ENCODE results near the gene CIAO2B. TPM values are rescaled to one million over a fixed set of nuclear protein-coding genes. Genes with fewer than 3 reads are reported as not detected.
A peak's percentile ranks its signal among the peaks of the same experiment; 100 is the strongest.

The CIAO2B gene
- polyA plus RNA-seq, 3 donors = 81.7 to 105 (median 103) TPM

- DNase-seq (ENCODE audit: extremely low read depth in 1 of 11, low read depth in 9 of 11, low spot score in 4 of 11) = no peak
These were observed 21.1 kb downstream of the CIAO2B start for GRCh38 chr16:66913081-66913480.

- DNase-seq (ENCODE audit: extremely low read depth in 1 of 11, low read depth in 9 of 11, low spot score in 4 of 11) = no peak
These were observed 22.4 kb downstream of the CIAO2B start for GRCh38 chr16:66911801-66912200.

- no peak for DNase-seq (ENCODE audit: extremely low read depth in 1 of 11, low read depth in 9 of 11, low spot score in 4 of 11)
These were observed 23.1 kb downstream of the CIAO2B start for GRCh38 chr16:66911112-66911511.

- no peak for DNase-seq (ENCODE audit: extremely low read depth in 1 of 11, low read depth in 9 of 11, low spot score in 4 of 11)
These were observed 23.8 kb downstream of the CIAO2B start for GRCh38 chr16:66910175-66910940.

DNA sequence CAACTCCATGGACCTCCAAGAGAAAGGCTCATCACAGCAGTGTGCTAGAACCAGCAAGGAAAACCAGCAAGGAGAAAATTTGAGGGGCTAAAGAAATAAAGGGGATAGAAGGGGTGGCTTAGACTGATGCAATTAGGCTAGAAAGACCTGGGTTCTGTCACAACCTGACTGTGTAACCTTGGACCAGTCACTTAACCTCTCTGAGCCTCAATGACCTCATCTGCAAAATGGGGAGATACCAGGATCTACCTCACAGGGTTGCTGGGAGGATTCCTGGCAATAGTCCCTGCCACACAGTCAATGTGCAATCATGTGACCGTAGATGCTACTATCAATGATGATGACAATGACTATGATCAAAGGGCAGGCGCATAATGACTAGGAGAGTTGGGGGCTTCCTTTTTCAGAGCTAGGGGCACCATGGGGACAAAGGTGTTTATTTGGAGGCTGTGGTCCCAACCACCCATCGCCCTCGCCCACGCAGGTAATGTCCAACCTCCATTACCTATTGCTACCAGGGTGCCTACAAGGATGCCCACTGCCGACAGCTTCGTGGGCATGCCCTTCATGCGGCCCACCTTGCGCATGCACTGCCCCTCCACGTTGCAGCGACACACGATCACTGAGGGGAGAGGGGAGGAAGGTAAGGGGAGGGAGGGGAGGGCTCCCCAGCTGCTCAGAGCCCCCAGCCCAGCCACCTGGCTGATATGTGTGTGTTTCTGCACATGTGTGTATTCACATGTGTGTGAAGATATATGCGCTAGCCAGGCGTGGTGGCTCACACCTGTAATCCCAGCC lies 25.2 kb downstream of the CIAO2B start:
- no peak for DNase-seq (ENCODE audit: extremely low read depth in 1 of 11, low read depth in 9 of 11, low spot score in 4 of 11)

GRCh38 chr16:66908116-66908515 lies 26.1 kb downstream of the CIAO2B start:
- no peak for DNase-seq (ENCODE audit: extremely low read depth in 1 of 11, low read depth in 9 of 11, low spot score in 4 of 11)

DNA sequence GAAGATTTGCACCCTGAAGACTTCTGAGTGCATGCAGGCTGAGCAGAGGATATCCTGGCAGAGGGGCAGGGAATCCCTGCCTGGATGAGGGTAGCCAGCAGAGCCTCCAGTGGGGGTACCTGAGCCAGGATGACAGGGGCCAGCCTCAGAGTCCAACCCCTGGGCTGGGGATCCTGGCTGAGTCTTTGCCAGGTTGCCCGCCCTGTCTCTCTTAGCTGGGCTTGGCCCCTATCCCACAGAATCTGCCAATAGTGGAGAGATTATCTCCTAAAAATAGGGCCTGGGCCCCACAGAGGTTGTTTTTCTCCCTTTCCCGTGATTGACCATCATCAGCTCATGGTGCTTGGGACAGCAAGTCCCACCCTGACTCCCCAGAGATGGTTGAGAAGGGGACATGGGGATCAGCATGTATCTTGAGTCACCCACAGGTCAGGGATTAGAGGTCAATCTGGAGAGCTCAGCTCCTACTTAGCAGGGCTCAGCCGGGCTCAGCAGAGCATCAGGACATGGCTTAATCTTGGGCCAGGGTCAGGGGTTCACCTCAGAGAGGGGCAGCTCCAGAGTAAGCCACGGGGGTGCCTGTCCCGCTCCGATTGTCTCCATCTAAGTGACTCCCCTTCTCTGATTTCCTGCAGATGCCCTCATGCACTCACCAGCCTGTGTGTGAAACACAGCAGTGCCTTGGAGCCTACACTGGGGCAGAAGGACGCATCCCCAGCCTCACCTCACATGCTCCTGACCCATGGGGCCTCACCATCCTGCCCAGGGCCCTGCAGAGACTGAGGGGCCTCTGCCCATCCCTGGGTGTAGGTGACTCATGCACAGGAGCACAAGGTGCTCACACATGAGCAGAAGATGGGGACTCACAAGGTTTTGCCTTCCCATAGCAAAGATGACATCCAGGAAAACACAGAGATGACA lies 27.0 kb downstream of the CIAO2B start:
- no peak for DNase-seq (ENCODE audit: extremely low read depth in 1 of 11, low read depth in 9 of 11, low spot score in 4 of 11)

DNA sequence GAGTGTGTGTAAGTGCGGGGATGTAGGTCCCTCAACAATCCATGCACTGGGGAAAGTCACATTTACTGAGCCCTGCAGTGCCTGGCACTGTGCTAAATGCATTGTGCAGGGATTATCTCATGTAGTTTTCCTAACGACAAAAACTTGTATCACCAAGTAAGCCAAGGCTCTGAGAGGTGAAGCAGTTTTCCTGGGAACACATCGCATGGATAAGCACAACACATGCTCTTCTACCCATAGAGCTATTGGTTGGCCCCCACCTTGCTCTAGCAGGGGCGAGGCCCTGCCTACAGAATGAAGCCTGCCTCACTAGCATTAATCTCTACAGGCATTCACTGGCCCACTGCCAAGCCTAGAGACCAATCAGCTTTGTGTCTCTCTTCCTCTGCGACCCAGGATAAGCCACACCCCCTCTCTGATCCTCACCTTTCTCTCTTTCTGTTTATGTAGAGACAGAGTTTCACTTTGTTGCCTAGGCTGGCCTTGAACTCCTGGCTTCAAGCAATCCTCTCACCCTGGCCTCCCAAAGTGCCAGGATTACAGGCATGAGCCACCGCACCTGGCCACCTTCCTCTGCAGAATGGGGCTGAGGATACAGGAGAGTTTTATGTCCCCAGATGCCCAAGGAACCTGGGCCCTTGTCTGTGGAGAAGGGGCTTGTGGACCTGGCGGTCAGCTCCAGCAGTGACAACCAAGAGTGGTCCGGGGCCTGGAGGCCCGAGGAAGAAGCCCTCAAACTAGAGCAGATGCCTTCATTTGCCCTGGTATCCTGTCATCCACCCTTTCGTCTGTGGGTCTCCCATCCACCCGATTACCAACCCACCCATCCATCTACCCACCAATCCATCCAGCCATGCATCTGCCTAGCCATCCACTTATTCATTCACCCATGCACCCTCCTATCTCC lies 28.3 kb downstream of the CIAO2B start:
- DNase-seq (ENCODE audit: extremely low read depth in 1 of 11, low read depth in 9 of 11, low spot score in 4 of 11) = peak in 6 of 11 donors; percentile 51 to 82 (median 58)

GRCh38 chr16:66904846-66905632 lies 29.2 kb downstream of the CIAO2B start:
- no peak for DNase-seq (ENCODE audit: extremely low read depth in 1 of 11, low read depth in 9 of 11, low spot score in 4 of 11)

GRCh38 chr16:66904428-66904845 lies 29.8 kb downstream of the CIAO2B start:
- DNase-seq (ENCODE audit: extremely low read depth in 1 of 11, low read depth in 9 of 11, low spot score in 4 of 11) = no peak

DNA sequence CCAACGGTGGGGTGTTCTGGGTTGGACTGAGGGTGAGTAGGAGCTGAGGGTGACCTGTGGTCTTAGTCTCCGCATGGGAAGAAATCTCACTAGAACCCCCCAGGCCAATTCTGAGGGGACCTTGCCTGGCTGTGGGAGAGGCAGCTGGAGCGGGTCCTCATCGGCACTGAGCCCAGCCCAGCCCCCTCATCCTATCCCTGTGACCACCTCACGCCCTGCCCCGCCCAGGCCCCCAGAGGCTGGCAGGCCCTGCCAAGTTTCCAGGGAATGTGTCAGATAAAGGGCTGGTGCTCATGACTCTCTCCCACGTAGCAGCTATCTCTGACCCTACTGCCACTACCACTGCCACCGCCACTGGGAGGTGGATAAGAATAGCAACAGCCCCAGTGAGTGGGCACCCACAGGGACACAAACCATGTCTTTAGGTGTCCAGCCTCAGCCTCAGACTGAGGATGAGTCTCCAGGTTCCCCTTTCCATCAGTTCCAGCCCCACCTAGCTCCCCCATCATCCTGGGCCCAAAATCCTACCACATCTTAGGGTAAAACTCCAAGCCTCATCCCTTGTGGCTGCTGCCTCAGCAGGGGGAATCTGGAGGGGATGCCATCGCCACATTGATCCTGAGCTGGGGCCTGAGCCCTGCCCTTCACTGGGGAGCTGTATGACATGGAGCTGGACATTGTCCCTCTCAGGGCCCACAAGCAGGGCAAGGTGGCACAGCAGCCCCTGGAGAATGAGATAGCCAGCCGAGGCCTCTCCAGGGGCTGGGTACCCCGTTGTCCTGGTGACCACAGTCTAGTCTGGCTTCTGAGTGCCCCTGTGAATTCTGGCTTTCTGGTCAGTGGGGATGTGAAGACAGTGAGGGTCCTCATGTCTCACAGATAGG lies 30.4 kb downstream of the CIAO2B start:
- DNase-seq (ENCODE audit: extremely low read depth in 1 of 11, low read depth in 9 of 11, low spot score in 4 of 11) = no peak

DNA sequence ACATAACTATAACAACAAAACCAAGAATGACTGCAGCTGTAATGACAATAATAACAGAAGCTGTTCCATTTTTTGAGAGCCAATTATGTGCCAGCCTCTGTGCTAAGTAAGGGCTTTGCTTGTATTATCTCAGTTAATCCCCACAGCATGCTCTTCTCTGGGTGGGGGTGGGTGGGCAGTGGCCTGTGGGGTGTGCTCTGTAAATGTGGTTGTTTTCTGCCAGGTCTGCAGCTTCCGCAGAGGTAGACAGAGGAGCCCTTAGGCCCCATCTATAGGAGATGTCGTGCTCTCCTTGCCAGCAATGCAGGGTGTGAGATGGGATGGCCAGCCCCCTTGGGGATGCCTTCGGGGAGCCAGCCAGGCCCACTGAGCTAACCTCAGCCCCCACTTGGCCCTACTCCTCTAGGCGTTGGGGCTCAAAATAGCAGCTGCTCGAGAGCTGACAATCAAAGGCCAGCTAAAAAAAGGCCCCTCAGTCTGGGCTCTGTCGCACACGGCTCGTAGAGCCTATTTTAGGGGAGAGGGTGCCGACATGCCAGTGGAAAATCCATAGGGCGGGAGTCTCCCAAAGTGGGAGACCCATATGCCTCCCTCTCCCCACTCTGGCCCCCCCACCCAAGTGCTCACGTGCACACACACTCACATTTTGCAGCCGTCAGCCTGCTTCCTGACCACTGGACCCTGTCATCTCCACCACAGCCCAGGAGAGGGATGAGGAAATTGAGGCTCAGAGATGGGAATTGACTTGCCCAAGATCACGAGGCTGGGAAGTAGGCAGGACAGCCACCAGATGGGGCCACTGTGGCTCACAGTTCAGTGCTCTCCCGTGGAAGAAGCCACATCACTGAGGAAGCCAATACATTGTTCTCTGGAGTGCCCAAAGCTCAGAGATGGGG lies 31.3 kb downstream of the CIAO2B start:
- DNase-seq (ENCODE audit: extremely low read depth in 1 of 11, low read depth in 9 of 11, low spot score in 4 of 11) = no peak

DNA sequence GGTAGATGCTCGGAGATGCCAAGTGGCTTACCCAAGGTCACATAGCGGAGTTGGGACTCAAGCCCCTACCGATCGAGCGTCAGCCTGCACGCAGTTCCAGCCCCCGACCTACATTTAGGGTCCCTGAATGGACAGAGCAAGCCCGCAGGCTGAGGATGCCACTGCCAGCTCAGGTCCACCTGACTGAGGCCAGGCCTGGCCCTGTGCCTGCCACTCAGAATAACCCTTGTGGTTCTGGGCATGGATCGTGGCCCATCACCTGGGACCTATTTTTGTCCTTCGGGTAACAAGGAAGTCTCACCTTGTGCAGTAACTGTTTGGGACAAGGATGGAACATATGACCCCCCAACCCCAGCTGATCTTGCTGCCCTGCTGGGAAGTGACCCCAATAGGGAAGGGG lies 32.6 kb downstream of the CIAO2B start:
- DNase-seq (ENCODE audit: extremely low read depth in 1 of 11, low read depth in 9 of 11, low spot score in 4 of 11) = no peak

DNA sequence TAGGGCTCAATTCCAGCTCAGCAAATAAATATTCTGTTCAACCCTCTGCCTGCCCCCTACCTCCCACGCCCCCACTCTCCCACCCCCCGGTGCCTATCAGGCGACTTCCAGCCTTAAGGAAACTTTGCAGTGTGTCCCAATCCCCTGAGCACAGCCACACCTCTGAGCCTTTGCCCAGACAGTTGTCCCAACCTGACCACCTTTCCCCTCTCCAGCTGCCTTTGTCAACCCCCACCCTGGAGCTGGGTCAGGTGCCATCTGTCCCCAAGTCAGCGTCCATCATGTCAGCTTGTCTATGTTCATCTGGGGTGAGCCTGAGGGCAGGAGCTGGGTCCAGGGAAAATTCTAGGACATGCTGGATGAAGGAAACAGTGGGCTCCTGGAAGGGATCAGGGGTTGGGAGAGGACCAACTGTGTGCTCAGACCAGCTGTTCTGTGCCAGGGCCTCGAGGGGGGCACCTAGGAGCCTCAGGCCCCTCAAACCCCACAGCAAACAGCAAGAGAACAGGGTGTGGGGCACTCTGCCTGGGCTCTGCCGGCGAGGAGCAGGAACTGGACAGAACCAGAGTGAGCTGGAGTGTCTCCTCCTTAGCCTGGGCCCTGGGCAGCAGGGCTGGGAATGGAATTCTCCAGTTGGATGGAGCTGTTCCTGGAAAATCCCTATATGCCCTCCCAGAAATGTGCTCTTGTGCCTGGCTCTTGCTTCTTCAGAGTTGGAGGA lies 33.3 kb downstream of the CIAO2B start:
- no peak for DNase-seq (ENCODE audit: extremely low read depth in 1 of 11, low read depth in 9 of 11, low spot score in 4 of 11)
